ENCODE measurements around the gene GPR39.

DNA sequence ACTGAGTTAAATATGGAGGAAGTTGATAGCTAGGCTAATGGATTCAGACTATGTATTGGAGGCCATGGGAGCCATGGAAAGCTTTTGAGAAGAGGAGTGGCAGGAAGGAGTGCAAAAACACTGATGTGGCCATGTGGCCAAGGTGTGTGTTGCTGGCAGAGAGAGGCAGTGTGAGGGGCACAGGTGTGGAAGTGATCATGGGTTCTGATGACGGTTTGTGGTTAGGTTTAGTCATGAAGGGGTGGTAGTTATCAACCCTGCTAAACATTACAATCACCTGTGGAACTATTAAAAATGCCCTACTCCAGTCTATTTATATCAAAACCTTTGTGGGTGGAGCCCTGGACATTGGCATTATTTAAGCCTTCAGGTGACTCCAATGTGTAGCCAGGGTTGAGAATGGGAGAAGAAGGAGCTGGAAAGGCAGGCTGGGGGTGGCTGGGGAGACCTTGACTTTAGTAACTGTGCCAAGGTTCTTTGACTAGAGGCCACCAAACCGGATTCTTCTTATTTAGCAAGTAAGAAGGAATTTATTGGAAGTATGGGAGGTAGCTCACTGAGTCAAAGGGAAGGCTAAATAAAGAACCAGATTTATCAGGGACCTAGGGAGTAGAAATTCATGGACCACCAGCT is 13.5 kb downstream of the GPR39 start:
- TF ChIP-seq, protein P1, sequence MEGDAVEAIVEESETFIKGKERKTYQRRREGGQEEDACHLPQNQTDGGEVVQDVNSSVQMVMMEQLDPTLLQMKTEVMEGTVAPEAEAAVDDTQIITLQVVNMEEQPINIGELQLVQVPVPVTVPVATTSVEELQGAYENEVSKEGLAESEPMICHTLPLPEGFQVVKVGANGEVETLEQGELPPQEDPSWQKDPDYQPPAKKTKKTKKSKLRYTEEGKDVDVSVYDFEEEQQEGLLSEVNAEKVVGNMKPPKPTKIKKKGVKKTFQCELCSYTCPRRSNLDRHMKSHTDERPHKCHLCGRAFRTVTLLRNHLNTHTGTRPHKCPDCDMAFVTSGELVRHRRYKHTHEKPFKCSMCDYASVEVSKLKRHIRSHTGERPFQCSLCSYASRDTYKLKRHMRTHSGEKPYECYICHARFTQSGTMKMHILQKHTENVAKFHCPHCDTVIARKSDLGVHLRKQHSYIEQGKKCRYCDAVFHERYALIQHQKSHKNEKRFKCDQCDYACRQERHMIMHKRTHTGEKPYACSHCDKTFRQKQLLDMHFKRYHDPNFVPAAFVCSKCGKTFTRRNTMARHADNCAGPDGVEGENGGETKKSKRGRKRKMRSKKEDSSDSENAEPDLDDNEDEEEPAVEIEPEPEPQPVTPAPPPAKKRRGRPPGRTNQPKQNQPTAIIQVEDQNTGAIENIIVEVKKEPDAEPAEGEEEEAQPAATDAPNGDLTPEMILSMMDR (IDR thresholded peaks at IDR 0.05): no peak
- TF ChIP-seq POLR2A (IDR thresholded peaks at IDR 0.05): no peak
- TF ChIP-seq EP300 (IDR thresholded peaks at IDR 0.05): no peak
